22Rv1 (cell line): ENCODE results near the gene GNAL.
"Not testable (repeated sequence)": the region's sequence is repeated elsewhere in the genome, so short reads cannot be mapped to it uniquely, and the experiment has no call there.

Experiments used
- H3K27ac ChIP-seq: fragments of 450-650 bp; 2 replicates; pipeline ENCODE4 v1.5.1; 2017
- ZFX ChIP-seq: fragments of 450-650 bp; IDR thresholded peaks from 2 replicates; pipeline ENCODE4 v1.6.1; 2017; ENCODE audit warnings: antibody characterized with exemption, borderline replicate concordance
- TF ChIP-seq, protein P1 (sequence below): fragments of 450-650 bp; IDR thresholded peaks from 2 replicates; pipeline ENCODE4 v1.5.1; 2017; ENCODE audit warnings: mild to moderate bottlenecking

The GNAL gene

DNA sequence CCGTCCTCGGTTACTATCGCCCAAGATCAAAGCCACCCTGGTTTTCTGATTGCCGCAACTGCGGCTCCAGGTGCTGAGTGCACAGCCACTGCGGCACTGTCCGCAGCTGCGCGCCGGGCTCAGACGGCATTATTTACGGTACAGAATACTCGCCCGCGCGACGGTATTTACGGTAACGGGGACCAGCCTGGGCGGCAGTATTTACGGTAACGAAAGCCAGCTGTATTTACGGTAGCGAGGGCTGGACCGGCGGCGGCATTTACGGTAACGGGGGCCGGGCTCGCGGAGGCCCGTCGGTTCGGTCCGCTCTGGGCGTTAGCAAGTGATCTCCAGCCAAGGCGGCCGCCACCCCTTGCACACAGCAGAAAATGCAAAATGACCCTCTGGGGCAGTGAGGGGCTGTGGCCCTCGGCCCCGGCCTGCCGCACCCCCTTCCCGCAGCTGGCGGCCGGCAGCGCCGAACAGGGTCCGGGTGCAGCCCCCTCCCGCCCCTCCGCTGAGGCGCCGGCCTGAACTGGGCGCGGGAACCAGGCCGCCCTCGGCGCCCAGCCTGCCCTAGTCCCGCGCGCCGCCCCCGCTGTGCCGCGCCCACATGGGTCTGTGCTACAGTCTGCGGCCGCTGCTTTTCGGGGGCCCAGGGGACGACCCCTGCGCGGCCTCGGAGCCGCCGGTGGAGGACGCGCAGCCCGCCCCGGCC, at the start of gene GNAL:
GNAL (plus strand) TSS at position 293 of the 697 bp plus-strand sequence; CDS start at position 593, 300 bp downstream.
- no peak for TF ChIP-seq ZFX
- TF ChIP-seq, protein P1, sequence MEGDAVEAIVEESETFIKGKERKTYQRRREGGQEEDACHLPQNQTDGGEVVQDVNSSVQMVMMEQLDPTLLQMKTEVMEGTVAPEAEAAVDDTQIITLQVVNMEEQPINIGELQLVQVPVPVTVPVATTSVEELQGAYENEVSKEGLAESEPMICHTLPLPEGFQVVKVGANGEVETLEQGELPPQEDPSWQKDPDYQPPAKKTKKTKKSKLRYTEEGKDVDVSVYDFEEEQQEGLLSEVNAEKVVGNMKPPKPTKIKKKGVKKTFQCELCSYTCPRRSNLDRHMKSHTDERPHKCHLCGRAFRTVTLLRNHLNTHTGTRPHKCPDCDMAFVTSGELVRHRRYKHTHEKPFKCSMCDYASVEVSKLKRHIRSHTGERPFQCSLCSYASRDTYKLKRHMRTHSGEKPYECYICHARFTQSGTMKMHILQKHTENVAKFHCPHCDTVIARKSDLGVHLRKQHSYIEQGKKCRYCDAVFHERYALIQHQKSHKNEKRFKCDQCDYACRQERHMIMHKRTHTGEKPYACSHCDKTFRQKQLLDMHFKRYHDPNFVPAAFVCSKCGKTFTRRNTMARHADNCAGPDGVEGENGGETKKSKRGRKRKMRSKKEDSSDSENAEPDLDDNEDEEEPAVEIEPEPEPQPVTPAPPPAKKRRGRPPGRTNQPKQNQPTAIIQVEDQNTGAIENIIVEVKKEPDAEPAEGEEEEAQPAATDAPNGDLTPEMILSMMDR = no peak
- no peak within 1 kb of the TSS for H3K27ac ChIP-seq

DNA sequence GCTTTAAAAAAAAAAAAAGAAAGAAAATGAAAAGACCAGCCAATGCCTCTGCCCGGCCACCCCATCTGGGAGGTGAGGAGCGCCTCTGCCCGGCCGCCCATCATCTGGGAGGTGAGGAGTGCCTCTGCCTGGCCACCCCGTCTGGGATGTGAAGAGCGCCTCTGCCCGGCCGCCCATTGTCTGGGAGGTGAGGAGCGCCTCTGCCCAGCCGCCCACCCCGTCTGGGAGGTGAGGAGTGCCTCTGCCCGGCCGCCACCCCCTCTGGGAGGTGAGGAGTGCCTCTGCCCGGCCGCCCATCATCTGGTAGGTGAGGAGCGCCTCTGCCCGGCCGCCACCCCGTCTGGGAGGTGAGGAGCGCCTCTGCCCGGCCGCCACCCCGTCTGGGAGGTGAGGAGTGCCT, 41.8 kb upstream of the GNAL start:
- not testable (repeated sequence) for H3K27ac ChIP-seq

DNA sequence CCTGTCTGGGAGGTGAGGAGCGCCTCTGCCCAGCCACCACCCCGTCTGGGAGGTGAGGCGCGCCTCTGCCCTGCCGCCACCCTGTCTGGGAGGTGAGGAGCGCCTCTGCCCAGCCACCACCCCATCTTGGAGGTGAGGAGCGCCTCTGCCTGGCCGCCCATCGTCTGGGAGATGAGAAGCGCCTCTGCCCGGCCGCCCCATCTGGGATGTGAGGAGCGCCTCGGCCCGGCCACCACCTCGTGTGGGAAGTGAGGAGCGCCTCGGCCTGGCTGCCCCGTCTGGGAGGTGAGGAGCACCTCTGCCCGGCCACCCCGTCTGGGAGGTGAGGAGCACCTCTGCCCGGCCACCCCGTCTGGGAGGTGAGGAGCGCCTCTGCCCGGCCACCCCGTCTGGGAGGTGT, 41.3 kb upstream of the GNAL start:
- H3K27ac ChIP-seq = not testable (repeated sequence)

DNA sequence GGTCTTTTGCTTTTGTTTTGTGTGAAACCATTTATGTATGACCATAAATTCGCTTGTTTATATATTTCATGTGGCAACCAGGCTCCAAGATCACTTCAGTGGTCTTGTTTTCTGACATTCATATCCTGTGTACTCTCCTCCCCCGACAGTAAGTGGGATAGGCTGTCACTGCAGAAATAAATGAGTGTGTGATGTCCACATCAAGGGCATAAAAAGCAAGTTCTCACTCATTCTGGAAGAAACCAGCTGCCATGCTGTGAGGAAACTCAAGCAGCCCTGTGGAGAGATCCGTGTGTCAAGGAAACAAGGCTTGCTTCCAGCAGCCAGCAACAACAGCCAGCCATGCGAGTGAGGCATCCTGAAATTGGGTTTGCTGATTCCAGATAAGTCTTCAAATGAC, 39.2 kb upstream of the GNAL start:
- no peak overlapping the region for H3K27ac ChIP-seq
- TF ChIP-seq, protein P1 = no peak
- no peak for TF ChIP-seq ZFX

DNA sequence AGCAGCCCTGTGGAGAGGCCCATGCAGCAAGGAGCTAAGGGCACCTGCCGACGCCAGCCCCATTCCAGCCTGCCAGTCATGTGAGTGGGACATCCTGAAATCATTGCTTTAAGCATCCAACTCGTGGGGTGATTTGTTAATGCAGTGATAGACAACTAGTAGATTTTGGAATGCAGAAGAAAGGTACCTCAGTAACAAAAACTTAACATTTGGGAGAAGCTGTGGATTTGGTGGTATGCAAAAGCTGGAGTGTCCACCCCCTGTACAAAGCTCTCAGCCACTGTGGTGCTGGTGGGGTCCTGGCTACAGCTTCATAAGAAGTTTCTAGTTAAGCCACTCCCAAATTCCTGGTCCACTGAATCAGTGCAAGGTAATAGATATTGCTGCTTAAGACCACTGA, 37.2 kb upstream of the GNAL start:
- TF ChIP-seq ZFX = no peak
- TF ChIP-seq, protein P1 = no peak
- no peak overlapping the region for H3K27ac ChIP-seq

DNA sequence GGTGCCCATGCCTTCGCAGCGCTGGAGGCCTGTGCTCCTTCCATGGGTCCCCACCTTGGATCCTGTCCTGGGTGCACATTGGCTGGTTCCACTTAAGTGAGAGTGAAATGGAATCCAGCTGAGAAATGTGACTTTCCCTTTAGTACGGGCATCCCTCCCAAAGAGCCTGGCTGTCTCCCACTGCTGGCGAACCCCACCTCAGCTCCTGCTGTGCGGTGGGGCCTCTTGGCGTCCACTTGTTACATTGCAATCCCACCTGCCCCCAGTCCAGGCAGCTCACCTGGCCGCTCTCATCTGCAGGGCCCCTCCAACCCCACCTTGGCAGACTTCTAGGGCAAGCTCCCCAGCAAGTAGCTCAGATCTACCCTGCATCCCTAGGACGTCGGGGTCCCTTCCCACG, 35.5 kb upstream of the GNAL start:
- H3K27ac ChIP-seq = no peak overlapping the region
- TF ChIP-seq, protein P1 = no peak
- TF ChIP-seq ZFX = no peak

DNA sequence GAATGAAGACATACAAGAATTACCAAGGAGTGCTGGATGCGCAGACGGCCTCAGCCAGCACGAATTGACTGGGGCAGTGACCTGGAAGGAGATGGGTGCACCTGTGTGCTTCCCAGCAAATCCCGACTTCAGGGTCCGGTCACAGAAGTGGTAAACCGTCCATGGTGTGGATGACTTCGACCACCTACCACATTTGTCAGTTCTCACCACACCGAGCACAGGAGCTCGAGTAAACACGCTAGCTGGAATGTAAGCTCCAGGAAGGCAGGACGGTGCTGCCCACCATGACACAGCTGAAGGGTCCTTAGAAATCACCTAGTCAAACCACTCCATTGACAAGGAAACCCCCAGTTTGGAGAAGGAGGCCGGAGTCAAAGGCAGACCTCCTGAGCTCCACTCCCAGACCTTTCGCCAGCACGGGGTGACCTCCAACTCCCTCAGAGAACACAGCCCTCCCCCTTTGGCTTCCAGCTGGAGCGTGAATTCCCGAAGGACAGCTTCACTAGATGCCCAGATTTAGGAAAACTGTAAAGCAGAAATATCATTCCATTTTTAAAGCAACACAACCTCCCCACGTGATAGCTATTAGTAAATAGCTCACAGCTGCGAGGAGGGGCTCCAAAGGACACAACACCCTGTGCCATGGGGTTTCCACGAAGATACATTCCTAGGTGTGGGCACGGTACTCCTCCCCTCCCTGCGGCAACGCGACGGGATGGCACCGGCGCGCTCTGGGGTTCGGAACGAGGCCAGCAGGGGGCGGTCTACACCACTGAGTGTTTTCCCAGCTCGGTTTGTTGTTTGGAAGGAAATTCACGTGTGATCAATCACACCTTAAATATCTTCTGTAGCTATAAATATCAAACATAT, 34.1 kb upstream of the GNAL start:
- TF ChIP-seq, protein P1 = peak; percentile 84
- TF ChIP-seq ZFX = no peak
- no peak overlapping the region for H3K27ac ChIP-seq

DNA sequence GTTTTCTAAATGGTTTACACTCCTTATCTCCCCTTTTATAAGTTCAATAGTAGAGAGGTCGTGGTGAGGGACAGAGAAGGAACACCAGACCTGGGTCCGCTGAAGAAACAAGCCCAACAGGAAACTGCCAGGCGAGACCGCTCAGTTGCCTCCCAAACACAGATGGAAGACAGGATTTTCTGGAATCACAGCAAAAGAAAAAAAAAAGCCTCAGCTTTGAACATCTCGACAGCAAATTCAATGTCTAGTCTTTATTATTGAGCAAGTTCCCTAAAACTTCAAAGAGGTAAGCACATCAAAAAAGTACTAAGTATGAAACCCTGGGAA, 33.5 kb upstream of the GNAL start:
- TF ChIP-seq ZFX = no peak
- TF ChIP-seq, protein P1 = peak; percentile 46
- H3K27ac ChIP-seq = no peak overlapping the region
